Keratinocyte (primary cell): ENCODE data around the gene COL11A2. TPM values are rescaled to one million over a fixed set of nuclear protein-coding genes. Genes with fewer than 3 reads are reported as not detected.

Source experiments
- DNase-seq: peaks from one replicate; pipeline ENCODE4 v3.0.0-alpha.2; 2011; ENCODE audit warnings: low read depth, missing footprints, low spot score
- FAIRE-seq: peaks from 2 replicates; lab custom pipeline; 2011; peaks lifted over from hg19 to GRCh38; lab: Jason Lieb, UNC
- H2AFZ ChIP-seq: 2 replicates; pipeline ENCODE4 v1.6.0; 2012; ENCODE audit warnings: low read length, control low read depth, inconsistent platforms; ENCODE audit not compliant: control insufficient read depth
- H3K27ac ChIP-seq: 2 replicates; pipeline ENCODE4 v1.5.1; 2011; ENCODE audit warnings: low read length; ENCODE audit not compliant: control insufficient read depth, insufficient read depth
- H3K27me3 ChIP-seq: 3 replicates; pipeline ENCODE4 v1.6.0; 2011; ENCODE audit warnings: low read length; ENCODE audit not compliant: control insufficient read depth, insufficient read depth; ENCODE audit errors: extremely low read depth
- H3K36me3 ChIP-seq, 2 experiments: 2 replicates in 1 of 2; 3 replicates in 1 of 2; pipeline ENCODE4 v1.5.1; 2011; ENCODE audit warnings: low read length in 2 of 2, mild to moderate bottlenecking in 1 of 2; ENCODE audit not compliant: control insufficient read depth in 2 of 2, insufficient read depth in 2 of 2; ENCODE audit errors: extremely low read depth in 1 of 2
- H3K4me1 ChIP-seq: 3 replicates; pipeline ENCODE4 v1.5.1; 2011; ENCODE audit warnings: low read length; ENCODE audit not compliant: control insufficient read depth, insufficient read depth; ENCODE audit errors: extremely low read depth
- H3K4me2 ChIP-seq: 3 replicates; pipeline ENCODE4 v1.6.0; 2011; ENCODE audit warnings: low read depth, low read length; ENCODE audit not compliant: control insufficient read depth, insufficient read depth; ENCODE audit errors: extremely low read depth
- H3K4me3 ChIP-seq, 3 experiments: fragments of 200-600 bp in 1 of 3; sonication (generic) in 1 of 3; 2 replicates in 2 of 3; 3 replicates in 1 of 3; pipeline ENCODE4 v1.5.1; 2011 to 2016; ENCODE audit warnings: low read length in 3 of 3, mild to moderate bottlenecking in 3 of 3, control low read depth in 2 of 3, inconsistent platforms in 1 of 3, low read depth in 1 of 3, mixed read lengths in 1 of 3, mixed run types in 1 of 3, moderate library complexity in 1 of 3; ENCODE audit not compliant: control insufficient read depth in 2 of 3, insufficient read depth in 2 of 3; ENCODE audit errors: extremely low read depth in 1 of 3
- H3K79me2 ChIP-seq: 2 replicates; pipeline ENCODE4 v1.6.0; 2012; ENCODE audit warnings: low read length; ENCODE audit not compliant: control insufficient read depth, insufficient read depth
- H3K9ac ChIP-seq: 3 replicates; pipeline ENCODE4 v1.6.0; 2011; ENCODE audit warnings: low read length; ENCODE audit not compliant: control insufficient read depth, insufficient read depth; ENCODE audit errors: extremely low read depth
- H3K9me1 ChIP-seq: 3 replicates; pipeline ENCODE4 v1.6.0; 2011; ENCODE audit warnings: low read length; ENCODE audit not compliant: control insufficient read depth, insufficient read depth; ENCODE audit errors: extremely low read depth
- H3K9me3 ChIP-seq: 2 replicates; pipeline ENCODE4 v1.5.1; 2012; ENCODE audit warnings: low read depth, low read length; ENCODE audit not compliant: control insufficient read depth
- H4K20me1 ChIP-seq: 3 replicates; pipeline ENCODE4 v1.6.0; 2011; ENCODE audit warnings: low read length; ENCODE audit not compliant: control insufficient read depth, insufficient read depth; ENCODE audit errors: extremely low read depth
- CTCF ChIP-seq, 3 experiments: IDR thresholded peaks in 1 of 3; conservative IDR thresholded peaks in 1 of 3; optimal IDR thresholded peaks in 1 of 3; 2 replicates in 2 of 3; 3 replicates in 1 of 3; pipeline versions ENCODE3 to v1.5.1; 2011; ENCODE audit warnings: low read length in 3 of 3, mild to moderate bottlenecking in 3 of 3, moderate library complexity in 2 of 3, control low read depth in 1 of 3, inconsistent platforms in 1 of 3; ENCODE audit not compliant: insufficient read depth in 2 of 3; ENCODE audit errors: extremely low read depth in 1 of 3
- EZH2 ChIP-seq: IDR thresholded peaks from one replicate; pipeline ENCODE4 v1.6.1; 2012; ENCODE audit warnings: inconsistent platforms, mild to moderate bottlenecking, low read length, moderate library complexity
- dilution Hi-C: fragments of 300-500 bp; cut with MboI; formaldehyde crosslinking; loops from one replicate; pipeline ENCODE4 v1.7.0; 2020; ENCODE audit warnings: low sequenced_read_pairs; ENCODE audit not compliant: extremely low pct_ligation_motif_present
- polyA plus RNA-seq, 5 experiments: library from polyadenylated mRNA; depleted of rRNA in 3 of 5; stranded (reverse) in 3 of 5; stranded (forward) in 1 of 5; unstranded in 1 of 5; fragments of >200 nt; gene quantifications; 1 replicate in 1 of 5; 2 replicates in 3 of 5; 3 replicates in 1 of 5; pipeline versions ENCODE4 v1.2.1 to v1.2.3, GENCODE V29; 2011 to 2012; ENCODE audit warnings: missing spikeins in 2 of 5, low read depth in 1 of 5, low replicate concordance in 1 of 5

COL11A2 gene
- polyA plus RNA-seq, 1 donor (not counting 4 experiments of a cell fraction or from before 2014, with no cell fraction given), result 0.08 TPM

GRCh38 chr6:33140556-33140955, 51.7 kb downstream of the COL11A2 start:
- no peak overlapping the region for H3K27ac ChIP-seq
- no peak for FAIRE-seq
- DNase-seq, result no peak
- H3K36me3 ChIP-seq, result no peaks in the 10 kb centered on the region
- H3K4me1 ChIP-seq, result no peaks in the 10 kb centered on the region
- dilution Hi-C loops, result no loop called here
- H4K20me1 ChIP-seq, result no peaks in the 10 kb centered on the region
- TF ChIP-seq CTCF (optimal IDR thresholded peaks at IDR 0.05 in 1 of 3, IDR thresholded peaks at IDR 0.05 in 1 of 3, conservative IDR thresholded peaks at IDR 0.05 in 1 of 3; ENCODE audit: extremely low read depth in 1 of 3, insufficient read depth in 2 of 3, low read length in 3 of 3), result no peak
- no peak for TF ChIP-seq EZH2
- no peaks in the 10 kb centered on the region for H3K9me1 ChIP-seq
- no peak overlapping the region for H3K4me2 ChIP-seq
- no peak overlapping the region for H3K4me3 ChIP-seq
- no peak overlapping the region for H2AFZ ChIP-seq
- no peaks in the 10 kb centered on the region for H3K9me3 ChIP-seq
- H3K9ac ChIP-seq, result no peak overlapping the region
- no peaks in the 10 kb centered on the region for H3K27me3 ChIP-seq
- H3K79me2 ChIP-seq, result no peaks in the 10 kb centered on the region

- no peaks in the 10 kb centered on the region for H3K36me3 ChIP-seq
- H3K9ac ChIP-seq, result no peak overlapping the region
- H3K4me1 ChIP-seq, result no peaks in the 10 kb centered on the region
- no peak overlapping the region for H3K4me3 ChIP-seq
- FAIRE-seq (no peak), DNase-seq (no peak)
- H3K4me2 ChIP-seq, result no peak overlapping the region
- H3K9me3 ChIP-seq, result no peaks in the 10 kb centered on the region
- H3K9me1 ChIP-seq, result no peaks in the 10 kb centered on the region
- H3K27me3 ChIP-seq, result no peaks in the 10 kb centered on the region
- no peaks in the 10 kb centered on the region for H3K79me2 ChIP-seq
- no peak for TF ChIP-seq CTCF (optimal IDR thresholded peaks at IDR 0.05 in 1 of 3, IDR thresholded peaks at IDR 0.05 in 1 of 3, conservative IDR thresholded peaks at IDR 0.05 in 1 of 3; ENCODE audit: extremely low read depth in 1 of 3, insufficient read depth in 2 of 3, low read length in 3 of 3)
- no peak for TF ChIP-seq EZH2
- dilution Hi-C loops, result no loop called here
- H3K27ac ChIP-seq, result no peak overlapping the region
- no peaks in the 10 kb centered on the region for H4K20me1 ChIP-seq
- no peak overlapping the region for H2AFZ ChIP-seq
These were observed 52.6 kb downstream of the COL11A2 start for GRCh38 chr6:33139596-33140206.
